GM15510 (cell line): Measurements from ENCODE around the gene MCMBP.

Experiments used
- POLR2A ChIP-seq: IDR thresholded peaks from 3 replicates; pipeline ENCODE4 v1.6.1; 2011; ENCODE audit warnings: borderline replicate concordance; ENCODE audit not compliant: insufficient read length; ENCODE audit errors: extremely low read depth

MCMBP gene

GRCh38 chr10:119878524-119878923, 5.9 kb upstream of the MCMBP start:
- TF ChIP-seq POLR2A = no peak

DNA sequence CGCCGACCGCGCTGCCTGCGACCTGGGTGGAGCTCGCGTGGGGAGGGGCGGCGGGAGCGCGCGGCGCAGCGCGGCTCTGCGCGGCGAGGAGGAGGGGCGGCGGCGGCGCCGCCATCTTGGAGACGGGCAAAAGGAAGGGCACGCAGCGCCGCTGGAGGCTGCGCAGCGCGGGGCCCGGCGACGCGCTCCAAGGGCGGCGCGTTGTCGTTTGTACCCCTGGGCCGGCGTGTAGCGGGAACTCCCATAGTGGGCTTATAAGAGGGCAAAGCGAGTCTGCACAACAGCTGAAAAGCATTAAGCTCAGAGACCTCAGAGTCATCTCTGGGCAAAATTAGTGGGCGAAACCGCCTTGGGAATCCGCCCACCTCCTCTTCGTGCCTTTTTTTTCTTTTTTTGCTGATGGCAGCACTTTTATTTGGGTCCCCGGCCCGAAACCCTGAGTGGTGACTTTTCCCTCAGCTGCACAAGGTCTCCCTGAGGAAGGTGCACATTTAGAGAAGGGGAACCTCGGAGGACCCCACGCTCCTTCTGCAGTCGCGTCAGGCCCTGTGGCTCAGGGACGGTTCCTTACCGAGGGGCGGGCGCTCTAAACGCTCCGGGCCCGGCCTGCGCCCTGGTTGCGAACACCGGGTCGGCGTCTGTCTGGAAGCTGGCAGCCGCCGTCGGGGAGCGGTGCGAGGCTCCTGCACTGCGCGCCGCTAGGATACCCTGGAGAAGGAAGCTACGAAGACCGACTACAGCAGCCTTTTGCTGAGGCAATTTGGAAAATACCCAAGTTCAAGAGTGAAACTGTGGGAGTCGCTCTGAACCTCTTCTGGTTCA, 428 bp upstream of the MCMBP start:
- peak; percentile 66 for TF ChIP-seq POLR2A

DNA sequence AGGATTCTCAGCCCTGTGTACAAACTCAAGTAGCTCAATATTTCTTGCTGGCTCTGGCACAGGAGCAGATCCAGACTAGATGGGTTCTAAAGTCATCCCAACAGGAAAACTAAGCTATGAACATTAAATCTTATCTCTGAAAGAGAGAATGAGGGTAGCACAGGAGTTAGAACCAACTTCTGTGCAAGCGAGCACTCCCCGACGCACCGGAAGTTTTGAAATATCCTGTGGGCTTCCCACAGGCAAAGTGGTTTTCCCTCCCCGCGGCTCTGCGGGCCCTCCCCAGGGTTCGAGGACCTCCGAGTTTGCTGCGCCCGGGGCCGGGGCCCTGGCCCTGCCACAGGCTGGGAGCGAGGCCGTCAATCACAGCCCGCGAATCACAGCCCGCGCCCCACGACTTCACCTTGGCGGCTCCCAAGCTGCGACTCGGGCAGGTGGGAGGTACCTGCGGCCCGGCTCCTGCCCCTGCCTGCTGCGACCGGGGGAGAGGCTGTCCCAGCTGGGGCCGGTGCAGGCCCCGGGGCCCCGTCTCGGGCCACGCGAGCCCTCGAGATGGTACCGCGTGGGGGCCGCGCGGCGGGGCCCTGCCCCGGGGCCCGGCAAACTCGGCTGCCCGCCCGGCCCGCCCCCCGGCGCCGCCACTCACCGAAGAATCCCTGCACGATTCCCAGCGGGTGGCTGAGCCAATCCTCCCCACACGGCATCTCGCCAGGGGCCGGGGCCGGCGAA, 598 bp downstream of the MCMBP start:
- peak; percentile 33 for TF ChIP-seq POLR2A

DNA sequence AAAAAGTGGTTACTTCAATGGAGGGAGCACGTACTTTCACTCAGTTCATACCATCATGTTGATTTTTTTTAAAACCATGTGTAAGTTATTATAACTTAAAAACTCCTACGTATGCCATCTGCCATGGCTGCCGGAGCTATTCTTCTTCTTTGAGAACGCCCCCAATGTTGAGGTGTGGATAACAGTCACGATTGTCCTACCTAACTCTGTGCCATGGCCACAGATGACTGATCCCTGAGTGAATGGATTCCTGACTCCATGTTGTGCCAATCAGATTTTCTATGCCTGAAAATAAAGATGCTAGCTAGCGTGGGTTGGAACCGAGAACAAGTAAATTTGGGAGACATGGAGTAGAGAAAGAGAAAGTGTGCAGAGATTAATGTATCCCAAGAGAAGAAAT, 5.3 kb downstream of the MCMBP start:
- TF ChIP-seq POLR2A = no peak

GRCh38 chr10:119865699-119866240, 6.9 kb downstream of the MCMBP start:
- TF ChIP-seq POLR2A = no peak

- TF ChIP-seq POLR2A = no peak
Measured at GRCh38 chr10:119863951-119864565, 8.6 kb downstream of the MCMBP start.

DNA sequence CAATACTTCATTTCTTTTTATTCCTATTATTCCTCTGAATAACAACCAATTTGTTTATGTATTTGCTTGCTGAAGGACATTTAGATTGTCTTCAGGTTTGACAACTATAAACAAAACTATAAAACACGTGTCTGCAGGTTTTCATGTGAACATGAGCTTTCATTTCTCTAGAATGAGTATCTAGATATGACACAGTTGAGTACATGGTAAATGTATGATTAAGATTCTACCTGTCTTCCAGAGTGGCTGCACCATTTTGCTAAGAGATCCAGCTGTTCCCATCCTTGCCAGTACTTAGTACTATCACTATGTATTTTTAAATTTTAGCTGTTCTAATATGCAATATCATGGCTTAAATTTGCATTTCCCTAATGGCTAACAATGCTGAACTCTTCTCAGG, 10.1 kb downstream of the MCMBP start:
- TF ChIP-seq POLR2A = no peak

- TF ChIP-seq POLR2A = no peak
Measured at GRCh38 chr10:119860866-119861607, 11.6 kb downstream of the MCMBP start.

- TF ChIP-seq POLR2A = no peak
Measured at GRCh38 chr10:119859420-119860258, 13.0 kb downstream of the MCMBP start.

DNA sequence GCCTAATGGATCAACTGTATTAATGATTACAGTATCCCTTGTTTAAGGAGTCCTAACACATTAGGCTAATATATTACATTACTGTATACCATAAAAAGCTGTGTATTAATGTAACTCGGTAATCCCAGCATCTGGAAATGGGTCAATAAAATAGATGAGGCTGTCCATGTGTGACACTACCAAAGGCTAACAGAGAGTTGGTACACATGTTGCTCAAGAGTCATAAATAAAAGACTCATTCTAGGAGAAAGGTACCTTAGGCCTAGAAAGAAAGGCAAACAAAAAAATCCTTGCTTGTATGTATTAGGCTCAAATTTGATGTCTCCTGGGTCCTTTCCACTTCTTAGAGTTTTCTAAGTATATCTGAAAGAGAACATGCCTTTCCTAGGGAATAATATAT, 14.6 kb downstream of the MCMBP start:
- TF ChIP-seq POLR2A = no peak

DNA sequence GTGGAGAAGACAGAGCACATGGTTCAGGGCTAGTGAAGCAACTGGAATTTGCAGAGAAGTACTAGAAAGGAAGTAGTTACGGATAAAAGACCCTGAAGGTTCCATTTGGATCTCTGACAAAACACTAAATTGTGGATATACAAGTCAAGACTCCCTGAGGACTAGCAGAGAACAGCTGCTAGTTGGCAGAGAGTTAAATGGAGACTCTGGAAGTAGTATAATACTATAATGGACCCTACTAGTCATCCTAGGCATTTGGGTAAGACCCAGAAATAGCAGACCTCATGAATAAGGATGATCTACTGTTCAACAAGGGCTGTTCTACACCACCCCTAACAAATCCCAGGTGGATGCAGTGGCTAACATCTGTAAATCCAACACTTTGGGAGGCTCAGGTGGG, 19.1 kb downstream of the MCMBP start:
- TF ChIP-seq POLR2A = no peak

DNA sequence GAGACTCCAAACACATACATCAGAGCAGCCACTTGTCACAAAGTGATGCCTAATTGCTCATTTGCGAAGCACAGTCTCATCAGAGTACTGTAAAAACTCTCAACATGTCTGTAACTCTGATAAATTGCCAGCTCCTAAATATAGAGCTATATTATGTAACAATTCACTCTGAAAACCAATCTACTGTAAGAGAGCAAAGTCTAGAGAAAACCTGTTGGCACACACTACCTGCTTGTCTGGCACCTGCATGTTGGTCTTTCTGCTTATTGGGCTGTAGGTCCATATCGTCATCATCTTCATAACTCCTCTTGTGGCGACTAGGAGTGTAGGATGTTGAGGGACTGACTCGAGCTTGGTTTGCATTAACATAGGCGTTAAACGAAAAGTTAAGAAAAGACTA, 19.8 kb downstream of the MCMBP start:
- TF ChIP-seq POLR2A = no peak

GRCh38 chr10:119852277-119852676, 20.4 kb downstream of the MCMBP start:
- no peak for TF ChIP-seq POLR2A

GRCh38 chr10:119849944-119850343, 22.7 kb downstream of the MCMBP start:
- TF ChIP-seq POLR2A = no peak
